SHP77 treated with DMSO at 0.1 percent for 48 hours (cell line): Measurements from ENCODE around the gene AATF.

Experiments
- DNase-seq: peaks from one replicate; lab custom pipeline; 2025; lab: John Stamatoyannopoulos, UW

AATF gene

GRCh38 chr17:36979565-36979941, 30.8 kb downstream of the AATF start:
- DNase-seq = no peak

DNA sequence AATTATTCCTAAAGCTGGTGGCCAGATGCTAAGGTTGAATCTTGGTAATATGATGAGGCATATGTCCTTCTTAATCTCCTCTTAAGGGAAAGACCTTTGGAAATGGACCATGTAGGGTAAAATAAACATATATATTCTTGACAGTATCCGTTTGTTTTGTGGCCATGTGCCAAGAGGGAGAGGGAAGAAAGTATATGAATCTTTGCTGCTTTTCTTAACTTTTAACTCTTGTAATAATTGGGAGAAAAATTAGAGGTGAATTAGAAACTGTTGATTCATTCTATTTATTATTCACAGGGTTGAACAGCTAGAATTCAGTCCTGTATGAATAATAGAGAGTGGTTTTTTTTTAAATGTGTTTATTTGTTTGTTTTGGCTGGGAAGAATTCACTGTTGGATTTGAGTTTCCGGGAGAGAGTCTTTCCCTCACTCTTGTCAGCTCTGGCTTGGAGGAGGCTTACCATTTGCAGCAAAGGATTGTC, 31.6 kb downstream of the AATF start:
- no peak for DNase-seq

DNA sequence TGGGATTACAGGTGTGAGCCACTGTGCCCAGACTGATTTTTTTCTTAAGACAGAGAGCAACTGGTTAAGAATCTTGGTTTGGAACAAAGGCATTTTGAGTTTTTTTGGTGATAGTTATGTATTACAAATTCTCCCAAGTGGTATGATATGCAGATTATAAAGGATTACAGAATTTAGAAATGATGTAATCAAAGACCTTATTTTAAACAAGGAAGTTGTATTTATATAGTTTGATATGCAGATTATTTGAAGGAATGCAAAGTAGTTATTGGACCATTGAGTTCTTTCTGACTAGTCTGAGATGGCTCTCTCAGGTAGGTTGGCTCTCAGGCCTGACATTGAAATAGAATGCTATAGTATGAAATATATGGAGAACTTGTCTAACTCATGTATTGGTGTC, 34.9 kb downstream of the AATF start:
- no peak for DNase-seq

DNA sequence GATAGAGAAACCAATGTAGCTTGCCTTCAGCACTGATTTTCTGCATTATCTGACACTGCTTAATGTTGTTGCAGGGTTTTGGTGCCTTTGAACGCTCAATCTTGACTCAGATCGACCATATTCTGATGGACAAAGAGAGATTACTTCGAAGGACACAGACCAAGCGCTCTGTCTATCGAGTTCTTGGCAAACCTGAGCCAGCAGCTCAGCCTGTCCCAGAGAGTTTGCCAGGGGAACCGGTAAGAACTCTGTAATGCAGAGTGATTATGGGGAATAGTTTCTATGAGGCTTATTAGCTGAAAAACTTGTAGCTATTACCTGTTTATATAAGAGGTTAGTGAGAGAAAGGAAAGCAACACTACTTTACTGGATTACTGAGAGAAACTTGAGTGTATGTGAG, 40.4 kb downstream of the AATF start:
- no peak for DNase-seq

- DNase-seq = no peak
Observed at GRCh38 chr17:36992701-36993100, 43.9 kb downstream of the AATF start.

DNA sequence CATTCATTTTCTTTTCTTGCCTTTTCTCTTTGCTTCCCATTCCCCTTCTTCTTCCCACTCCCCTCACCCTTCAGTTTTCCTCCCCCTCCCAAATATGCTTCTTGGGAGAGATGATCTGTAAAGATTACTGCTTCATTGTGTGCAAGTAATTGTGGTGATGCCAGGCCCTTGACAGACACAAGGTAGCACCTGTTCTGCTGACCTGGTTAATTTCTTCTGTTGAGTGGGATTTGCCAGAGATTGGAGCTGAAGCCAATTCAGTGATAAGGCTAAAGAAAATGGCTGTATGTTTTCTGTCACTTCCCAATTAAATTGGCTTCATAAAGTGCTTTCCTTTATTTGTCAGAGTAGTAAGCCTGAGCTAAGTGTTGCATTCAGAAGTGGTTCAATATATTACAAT, 44.5 kb downstream of the AATF start:
- DNase-seq = no peak

DNA sequence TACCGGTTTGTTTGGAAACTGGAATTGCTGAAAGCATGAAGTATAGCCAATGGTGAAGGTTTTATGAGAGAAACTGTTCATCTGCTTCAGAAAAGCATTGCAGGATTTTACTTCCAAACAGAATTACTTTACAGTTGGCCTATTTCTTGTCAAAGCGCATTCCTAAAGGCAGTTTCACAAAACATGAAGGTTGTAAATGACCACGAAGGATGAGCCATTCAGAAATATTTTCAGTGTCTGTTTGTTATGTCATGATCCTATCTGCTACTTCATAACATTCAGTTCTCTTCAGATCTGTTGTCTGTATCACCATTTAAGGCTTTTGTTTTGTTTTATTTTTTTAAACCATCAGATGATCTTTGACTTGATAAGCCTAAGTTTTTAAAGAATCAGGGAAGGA, 45.7 kb downstream of the AATF start:
- DNase-seq = no peak

- DNase-seq = no peak
Observed at GRCh38 chr17:36999471-36999870, 50.7 kb downstream of the AATF start.

- DNase-seq = no peak
Observed at GRCh38 chr17:37016780-37017179, 68.0 kb downstream of the AATF start.

DNA sequence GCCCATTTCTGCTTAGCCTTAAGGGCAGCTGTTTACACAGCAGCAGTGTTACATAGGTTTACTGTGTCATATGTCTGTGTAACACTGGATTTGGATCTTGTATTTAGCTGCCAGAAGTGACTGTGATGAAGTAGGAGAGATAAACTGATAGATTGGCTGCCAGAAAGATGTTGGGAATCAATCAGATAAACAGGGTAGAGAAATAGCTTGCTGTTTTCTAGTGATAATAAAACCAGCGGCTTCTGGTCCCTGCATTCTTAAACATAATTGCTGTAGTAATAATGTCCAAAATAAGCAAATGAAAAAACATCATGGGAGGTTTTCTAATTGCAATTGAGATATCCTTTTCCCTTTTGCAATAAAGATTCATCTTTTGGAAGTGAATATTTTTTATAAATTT, 68.7 kb downstream of the AATF start:
- DNase-seq = no peak

- DNase-seq = no peak
Observed at GRCh38 chr17:37019117-37019740, 70.5 kb downstream of the AATF start.

GRCh38 chr17:37019741-37020129, 71.0 kb downstream of the AATF start:
- DNase-seq = no peak

- no peak for DNase-seq
Observed at GRCh38 chr17:37024181-37024637, 75.5 kb downstream of the AATF start.

DNA sequence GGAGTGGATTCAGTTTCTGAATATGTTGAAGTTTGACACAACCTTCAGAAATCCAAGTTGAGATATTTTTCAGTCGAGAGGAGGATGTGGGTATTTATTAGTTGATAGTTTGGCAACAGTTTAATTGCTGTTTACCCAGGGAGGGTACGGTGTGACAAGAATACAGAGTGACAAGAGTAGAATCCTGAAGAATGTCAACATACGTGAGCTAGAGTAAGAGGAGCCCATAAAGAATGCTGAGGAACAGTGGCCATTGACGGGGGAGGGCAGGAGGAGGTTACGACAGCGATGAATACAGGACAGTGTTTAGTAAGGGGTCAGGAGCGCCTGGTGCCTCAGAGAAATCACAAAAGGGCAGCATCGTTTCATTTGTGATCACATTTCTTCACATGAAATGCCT, 76.5 kb downstream of the AATF start:
- DNase-seq = no peak

GRCh38 chr17:37025847-37026530, 77.2 kb downstream of the AATF start:
- DNase-seq = no peak

GRCh38 chr17:37026531-37026869, 77.7 kb downstream of the AATF start:
- no peak for DNase-seq

DNA sequence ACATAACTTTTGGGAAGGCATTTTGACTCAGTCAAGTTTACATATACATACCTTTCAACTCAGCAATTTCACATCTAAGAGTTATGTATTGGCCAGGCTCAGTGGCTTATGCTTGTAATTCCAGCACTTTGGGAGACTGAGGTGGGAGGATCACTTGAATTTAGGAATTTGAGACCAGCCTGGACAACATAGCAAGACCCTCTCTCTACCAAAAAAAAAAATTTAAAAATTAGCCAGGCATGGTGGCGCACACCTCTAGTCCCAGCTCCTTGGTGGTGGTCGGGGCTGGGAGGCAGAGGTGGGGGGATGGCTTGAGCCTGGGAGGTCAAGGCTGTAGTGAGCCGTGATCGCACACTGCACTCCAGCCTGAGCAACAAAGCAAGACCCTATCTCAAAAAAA, 79.3 kb downstream of the AATF start:
- DNase-seq = no peak

DNA sequence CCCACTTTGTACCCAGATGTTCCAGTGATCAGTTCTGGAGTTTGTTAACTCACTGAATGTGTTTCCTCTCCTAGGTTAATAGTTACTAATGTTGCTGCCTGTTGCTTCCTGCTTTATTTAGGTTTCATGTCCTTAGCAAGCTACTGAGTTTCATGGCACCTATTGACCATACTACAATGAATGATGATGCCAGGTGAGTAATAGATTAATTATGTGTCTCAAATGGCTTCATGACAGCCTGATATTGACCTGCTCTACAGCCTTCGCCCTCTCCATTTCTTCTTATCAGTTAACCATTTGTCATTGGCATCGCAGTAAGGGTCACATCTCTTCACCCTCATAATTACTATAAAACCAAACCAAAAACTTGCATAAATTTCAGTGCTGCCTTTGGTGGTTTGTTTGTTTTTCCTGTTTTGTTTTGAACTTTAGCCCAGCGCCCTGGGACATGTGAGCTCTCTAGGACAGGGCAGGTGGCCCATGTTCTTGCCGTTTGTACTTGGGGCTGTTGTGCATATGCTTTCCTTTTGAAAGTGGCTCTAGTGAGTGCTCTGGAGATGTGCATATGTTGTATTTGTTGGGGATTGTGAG, 82.8 kb downstream of the AATF start:
- DNase-seq = no peak

- no peak for DNase-seq
Observed at GRCh38 chr17:37037590-37038155, 88.9 kb downstream of the AATF start.

DNA sequence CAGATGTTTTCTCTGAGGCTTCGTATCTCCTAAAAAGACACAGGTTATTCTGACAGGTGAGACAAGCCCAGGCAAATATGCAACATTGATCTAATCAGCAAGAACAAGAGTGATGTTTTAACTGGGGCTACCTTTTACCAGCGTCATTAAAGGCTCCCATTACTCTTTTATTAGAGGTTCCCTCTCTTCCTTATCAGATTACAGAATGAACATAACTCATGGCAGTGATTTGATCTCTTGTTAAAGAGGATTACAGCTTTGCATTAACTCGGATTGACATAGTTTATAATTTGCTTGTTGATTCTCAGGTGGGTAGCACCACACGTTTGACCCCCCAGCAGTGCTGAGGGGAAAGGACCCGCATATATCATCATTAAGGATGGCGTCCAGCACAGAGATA, 90.5 kb downstream of the AATF start:
- no peak for DNase-seq

- DNase-seq = no peak
Observed at GRCh38 chr17:37041932-37042331, 93.2 kb downstream of the AATF start.

GRCh38 chr17:37043201-37043600, 94.4 kb downstream of the AATF start:
- DNase-seq = no peak

DNA sequence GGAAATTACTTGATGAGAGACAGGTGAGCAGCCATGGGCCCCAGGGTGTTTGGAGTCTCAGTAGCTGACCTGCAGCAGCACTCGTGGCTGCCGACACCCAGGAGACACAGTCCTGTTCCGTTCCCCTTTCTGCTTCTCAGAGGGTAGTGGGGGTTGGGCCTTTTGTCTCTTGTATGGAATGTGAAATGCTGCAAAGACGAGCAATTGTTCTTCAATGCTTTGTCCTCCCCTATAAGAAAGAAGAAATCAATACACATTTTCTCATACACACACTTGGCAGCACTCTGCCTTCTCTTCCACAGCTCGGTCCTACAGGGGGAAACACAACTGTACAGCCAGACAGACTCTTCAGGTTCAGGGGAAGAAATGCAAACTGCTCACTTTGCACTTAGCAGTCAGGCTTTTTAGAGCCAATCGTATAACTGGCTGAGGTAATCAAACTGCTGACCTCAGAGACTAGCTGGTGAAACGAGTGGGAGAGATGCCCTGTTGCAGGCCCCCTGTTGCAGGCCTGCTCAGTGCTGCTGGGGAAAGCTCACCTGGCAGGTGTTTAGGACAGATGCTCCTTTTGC, 96.7 kb downstream of the AATF start:
- no peak for DNase-seq
